ENCODE measurements around the gene AGMO. TPM values are rescaled to one million over a fixed set of nuclear protein-coding genes. Genes with fewer than 3 reads are reported as not detected.

AGMO gene
- total and polyA plus RNA-seq, 3 donors from 2014 or later, result 13.1 to 52.8 (median 46.6) TPM

DNA sequence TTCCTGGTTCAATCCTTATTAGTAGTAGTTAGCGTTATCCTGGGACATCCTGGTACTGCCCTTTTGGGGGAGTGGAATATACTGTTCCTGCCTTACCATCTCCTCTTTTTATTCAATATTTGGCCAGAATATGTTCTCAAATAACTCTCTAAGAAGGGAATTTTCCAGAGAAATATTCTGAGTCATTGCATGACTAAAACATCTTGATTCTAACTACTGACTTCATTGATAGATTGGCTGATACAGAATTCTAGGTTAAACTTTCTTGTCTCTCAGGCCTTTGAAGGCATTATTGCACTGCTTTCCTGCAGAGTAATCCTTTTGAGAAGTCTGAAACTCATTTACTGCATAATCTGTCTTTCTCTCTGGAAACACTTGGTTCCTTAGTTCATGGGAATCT, 383.8 kb downstream of the AGMO start:
- Histone ChIP-seq H3K4me3 (no peak overlapping the region), H3K4me1 (no peaks in the 10 kb centered on the region), H3K36me3 (ENCODE audit: low read depth, missing control alignments) (no peaks in the 10 kb centered on the region), H3K27me3 (no peaks in the 10 kb centered on the region), H3K27ac (no peak overlapping the region), H3K9me3 (no peaks in the 10 kb centered on the region)
- whole genome bisulfite sequencing, 2 donors, result 89 to 100% methylated on average over 1 of the region's 1 CpG
- intact Hi-C loops (cut with DNase I; ENCODE audit: low total_unique reads), result no loop called here
- no peak for TF ChIP-seq POLR2A (IDR thresholded peaks at IDR 0.05)
- DNase-seq, result no peak

DNA sequence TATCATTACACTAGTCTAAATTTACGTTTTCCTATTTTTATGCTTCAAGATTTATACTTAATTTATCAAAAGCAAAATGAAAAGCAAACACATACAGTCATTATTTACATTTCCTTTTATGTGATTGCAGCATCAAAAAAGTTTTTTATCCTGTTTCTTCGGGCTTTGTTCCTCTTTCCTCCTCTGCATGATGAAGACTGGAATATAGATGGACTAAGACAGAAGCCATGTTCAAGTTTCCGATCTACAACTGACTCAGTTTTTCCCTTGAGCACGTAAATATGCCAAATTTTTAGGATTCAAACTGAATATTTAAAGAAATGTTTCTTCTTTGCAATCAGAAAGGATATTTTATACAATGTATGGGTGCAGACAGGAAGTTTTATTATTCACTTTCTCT, 385.7 kb downstream of the AGMO start:
- Histone ChIP-seq H3K27ac (no peak overlapping the region), H3K36me3 (ENCODE audit: low read depth, missing control alignments) (no peaks in the 10 kb centered on the region), H3K9me3 (no peaks in the 10 kb centered on the region), H3K27me3 (no peaks in the 10 kb centered on the region), H3K4me3 (no peak overlapping the region), H3K4me1 (no peaks in the 10 kb centered on the region)
- no peak for DNase-seq
- no peak for TF ChIP-seq CTCF (IDR thresholded peaks at IDR 0.05)
- no peak for TF ChIP-seq POLR2A (IDR thresholded peaks at IDR 0.05)
- intact Hi-C loops (cut with DNase I; ENCODE audit: low total_unique reads), result no loop called here
- WGBS, 2 donors, result 63 to 75% methylated on average over 4 of the region's 4 CpGs

DNA sequence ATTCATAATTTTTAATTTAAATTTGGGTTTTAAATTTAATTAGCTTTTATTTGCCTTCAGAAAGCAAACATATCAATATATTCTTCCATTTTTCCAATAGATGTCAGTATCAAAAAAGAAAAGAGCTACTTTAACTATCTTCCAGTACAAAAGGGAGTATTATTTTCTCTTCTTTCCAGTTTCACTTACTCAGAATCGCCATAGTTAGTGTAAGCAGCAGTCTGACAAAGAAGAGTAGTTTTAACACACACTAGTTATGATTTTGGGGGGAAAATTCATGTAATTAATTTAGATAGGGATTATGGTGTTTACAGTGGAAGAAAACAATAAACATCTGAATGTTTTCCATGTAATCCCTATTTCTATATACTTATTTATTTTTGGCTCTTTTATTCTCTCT, 386.7 kb downstream of the AGMO start:
- WGBS, 2 donors, result 50 to 57% methylated on average over 1 of the region's 1 CpG
- H3K4me1 ChIP-seq, result no peaks in the 10 kb centered on the region
- TF ChIP-seq POLR2A (IDR thresholded peaks at IDR 0.05) (no peak), CTCF (IDR thresholded peaks at IDR 0.05) (no peak)
- H3K27me3 ChIP-seq, result no peaks in the 10 kb centered on the region
- H3K36me3 ChIP-seq (ENCODE audit: low read depth, missing control alignments), result no peaks in the 10 kb centered on the region
- no peak for DNase-seq
- no peak overlapping the region for H3K27ac ChIP-seq
- no peak overlapping the region for H3K4me3 ChIP-seq
- intact Hi-C loops (cut with DNase I; ENCODE audit: low total_unique reads), result no loop called here
- no peaks in the 10 kb centered on the region for H3K9me3 ChIP-seq

DNA sequence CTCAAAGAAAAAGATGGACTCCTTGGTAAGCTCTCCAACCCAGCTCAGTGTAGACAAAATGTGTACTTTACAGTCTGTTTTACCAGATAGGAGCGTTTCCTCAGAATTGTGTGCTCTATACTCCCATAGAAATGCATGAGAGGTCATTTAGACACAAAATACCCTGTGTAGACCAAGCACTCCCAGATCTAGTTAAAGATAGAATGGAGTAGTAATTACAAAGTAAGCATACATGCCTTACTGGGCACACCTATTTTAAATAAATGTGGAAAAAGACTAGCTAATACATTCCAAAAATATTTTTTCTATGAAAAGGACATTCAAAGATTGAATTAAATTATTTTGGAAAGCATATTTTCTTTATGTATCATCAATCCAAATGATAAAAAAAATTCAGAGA, 387.3 kb downstream of the AGMO start:
- no peaks in the 10 kb centered on the region for H3K4me1 ChIP-seq
- no peak overlapping the region for H3K27ac ChIP-seq
- no peak overlapping the region for H3K4me3 ChIP-seq
- no peak for DNase-seq
- 81 to 82% methylated on average over 1 of the region's 1 CpG for WGBS, 2 donors
- intact Hi-C loops (cut with DNase I; ENCODE audit: low total_unique reads), result no loop called here
- no peaks in the 10 kb centered on the region for H3K9me3 ChIP-seq
- H3K27me3 ChIP-seq, result no peaks in the 10 kb centered on the region
- no peak for TF ChIP-seq CTCF (IDR thresholded peaks at IDR 0.05)
- no peak for TF ChIP-seq POLR2A (IDR thresholded peaks at IDR 0.05)
- H3K36me3 ChIP-seq (ENCODE audit: low read depth, missing control alignments), result no peaks in the 10 kb centered on the region

- 58 to 65% methylated on average over 4 of the region's 4 CpGs for WGBS, 2 donors
- H3K27ac ChIP-seq, result no peak overlapping the region
- no peaks in the 10 kb centered on the region for H3K4me1 ChIP-seq
- no peak for DNase-seq
- H3K36me3 ChIP-seq (ENCODE audit: low read depth, missing control alignments), result no peaks in the 10 kb centered on the region
- intact Hi-C loops (cut with DNase I; ENCODE audit: low total_unique reads), result no loop called here
- TF ChIP-seq POLR2A (IDR thresholded peaks at IDR 0.05), result no peak
- TF ChIP-seq CTCF (IDR thresholded peaks at IDR 0.05), result no peak
- no peaks in the 10 kb centered on the region for H3K9me3 ChIP-seq
- H3K4me3 ChIP-seq, result no peak overlapping the region
- H3K27me3 ChIP-seq, result no peaks in the 10 kb centered on the region
These were observed 393.3 kb downstream of the AGMO start for GRCh38 chr7:15168489-15168888.

Data from testis (tissue), 3 donors.